GM10847 (cell line): ENCODE data around the gene TUBGCP4.

Experiments used
- POLR2A ChIP-seq: IDR thresholded peaks from 2 replicates; pipeline ENCODE4 v1.6.1; 2011; ENCODE audit not compliant: insufficient read length; ENCODE audit errors: extremely low read depth

The TUBGCP4 gene

DNA sequence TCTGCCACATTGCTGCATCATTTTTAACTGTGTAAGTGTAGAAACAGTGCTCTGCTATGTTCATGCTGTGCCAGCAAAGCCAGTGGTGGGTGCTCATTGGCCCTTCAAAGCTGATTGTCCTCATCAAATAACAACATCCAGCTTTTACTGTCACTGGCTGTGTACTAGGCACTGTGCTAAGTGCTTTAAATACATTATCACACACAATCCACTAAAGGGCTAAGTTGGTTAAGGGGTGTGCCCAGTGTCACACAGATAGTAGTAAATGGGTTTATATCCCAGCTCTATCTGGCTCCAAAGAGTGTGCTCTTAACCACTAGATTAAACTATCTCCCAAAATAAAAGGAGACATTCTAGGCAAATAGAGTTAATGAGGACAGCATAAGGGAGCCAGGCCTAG, 7.7 kb downstream of the TUBGCP4 start:
- no peak for TF ChIP-seq POLR2A

- no peak for TF ChIP-seq POLR2A
Measured at GRCh38 chr15:43382310-43382709, 11.4 kb downstream of the TUBGCP4 start.

DNA sequence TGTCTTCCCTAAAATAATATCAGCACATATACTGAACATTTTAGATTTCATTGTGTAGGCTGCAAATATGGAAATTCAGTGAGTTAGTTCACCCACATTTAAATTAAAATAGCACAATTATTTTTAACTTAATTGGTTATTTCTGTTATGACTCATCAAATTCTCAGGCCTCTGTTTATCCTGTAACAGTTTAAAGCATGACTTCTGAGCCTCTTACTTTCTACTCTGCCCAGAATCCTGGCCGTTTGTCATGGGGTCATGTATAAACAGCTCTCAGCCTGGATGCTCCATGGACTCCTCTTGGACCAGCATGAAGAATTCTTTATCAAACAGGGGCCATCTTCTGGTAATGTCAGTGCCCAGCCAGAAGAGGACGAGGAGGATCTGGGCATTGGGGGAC, 12.2 kb downstream of the TUBGCP4 start:
- TF ChIP-seq POLR2A: no peak

DNA sequence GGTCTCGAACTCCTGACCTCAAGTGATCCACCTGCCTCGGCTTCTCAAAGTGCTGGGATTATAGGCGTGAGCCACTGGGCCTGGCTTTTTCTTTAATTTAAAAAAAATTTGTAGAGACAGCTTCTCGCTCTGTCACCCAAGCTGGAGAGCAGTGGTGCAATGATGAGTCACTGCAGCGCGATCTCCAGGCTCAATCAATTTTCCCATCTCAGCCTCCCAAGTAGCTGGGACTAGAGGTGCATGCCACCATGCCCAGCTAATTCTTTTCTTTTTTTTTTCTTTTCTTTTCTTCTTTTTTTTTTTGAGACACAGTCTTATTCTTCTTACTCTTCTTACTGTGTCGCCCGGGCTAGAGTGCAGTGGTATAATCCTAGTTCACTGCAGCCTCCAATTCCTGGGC, 19.8 kb downstream of the TUBGCP4 start:
- no peak for TF ChIP-seq POLR2A

GRCh38 chr15:43402255-43402654, 31.4 kb downstream of the TUBGCP4 start:
- TF ChIP-seq POLR2A: no peak

GRCh38 chr15:43403616-43404015, 32.7 kb downstream of the TUBGCP4 start:
- TF ChIP-seq POLR2A: no peak

DNA sequence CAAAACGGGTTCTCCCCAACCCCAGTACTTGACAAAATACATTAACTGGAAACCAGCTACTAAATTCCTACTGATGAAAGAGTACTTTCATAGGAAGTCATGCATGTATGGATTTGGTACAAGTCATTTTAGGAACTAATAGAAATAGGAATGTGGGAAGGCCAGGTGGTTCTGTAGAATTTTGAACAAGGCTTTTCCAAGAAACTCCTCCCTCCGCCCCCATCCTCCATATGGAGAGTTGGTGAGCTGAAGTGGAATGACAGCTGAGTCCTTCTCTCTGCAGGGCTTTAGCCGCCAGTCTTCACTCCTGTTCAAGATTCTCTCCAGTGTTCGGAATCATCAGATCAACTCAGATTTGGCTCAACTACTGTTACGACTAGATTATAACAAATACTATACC, 33.2 kb downstream of the TUBGCP4 start:
- no peak for TF ChIP-seq POLR2A

GRCh38 chr15:43406189-43406588, 35.3 kb downstream of the TUBGCP4 start:
- no peak for TF ChIP-seq POLR2A

- TF ChIP-seq POLR2A: no peak
Measured at GRCh38 chr15:43406808-43407207, 35.9 kb downstream of the TUBGCP4 start.

DNA sequence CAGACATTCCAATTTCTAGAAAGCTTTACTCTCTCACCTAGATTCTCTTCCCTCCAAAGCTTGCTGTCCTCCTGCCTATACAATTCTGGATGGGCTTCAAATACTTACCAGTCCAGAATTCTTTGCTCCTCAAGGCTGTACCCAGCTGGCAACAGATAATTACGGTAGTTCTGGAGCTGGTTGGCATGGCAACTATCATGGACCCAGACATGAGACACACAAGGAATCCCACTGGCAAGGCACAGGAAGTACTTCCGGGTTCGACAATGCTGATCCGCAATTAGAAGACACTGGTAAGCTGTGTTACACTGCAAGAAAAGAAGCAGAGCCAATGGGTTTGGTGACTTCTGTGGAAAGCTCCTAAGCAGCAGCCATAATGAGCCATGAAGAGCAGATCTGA, 37.9 kb downstream of the TUBGCP4 start:
- TF ChIP-seq POLR2A: no peak

DNA sequence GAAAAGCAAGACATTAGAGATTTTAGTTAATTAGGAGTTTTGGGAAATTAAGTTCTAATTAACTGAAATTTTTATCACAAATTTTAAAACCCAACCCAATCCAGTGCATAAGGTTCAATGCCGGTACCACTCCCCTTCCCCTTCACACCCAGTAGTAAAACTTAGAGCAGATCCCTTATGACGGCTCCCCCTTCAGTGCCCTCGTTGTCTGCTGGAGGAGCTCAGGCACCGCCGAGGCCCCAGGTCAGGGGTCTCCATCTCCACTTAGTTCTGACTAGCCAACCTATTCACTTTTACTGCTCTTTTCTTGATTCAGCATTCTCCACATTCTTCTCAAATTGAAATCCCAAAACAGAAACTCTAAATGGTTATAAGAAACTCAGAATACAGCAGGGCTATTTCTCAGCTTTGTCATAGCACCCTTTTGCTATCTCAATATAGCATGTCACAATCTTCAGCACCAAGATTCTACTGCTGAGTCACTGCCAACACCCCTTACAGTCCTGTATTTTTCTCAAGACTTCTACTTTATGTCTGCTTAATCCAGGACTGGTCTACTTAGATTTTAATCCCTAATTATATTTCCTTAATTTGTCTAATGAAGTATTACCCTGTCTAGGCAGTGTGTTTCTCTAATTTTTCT, 39.8 kb downstream of the TUBGCP4 start:
- no peak for TF ChIP-seq POLR2A

- no peak for TF ChIP-seq POLR2A
Measured at GRCh38 chr15:43412096-43412495, 41.2 kb downstream of the TUBGCP4 start.

GRCh38 chr15:43414196-43414595, 43.3 kb downstream of the TUBGCP4 start:
- no peak for TF ChIP-seq POLR2A

GRCh38 chr15:43420435-43420834, 49.5 kb downstream of the TUBGCP4 start:
- no peak for TF ChIP-seq POLR2A

- TF ChIP-seq POLR2A: no peak
Measured at GRCh38 chr15:43420876-43421275, 50.0 kb downstream of the TUBGCP4 start.

DNA sequence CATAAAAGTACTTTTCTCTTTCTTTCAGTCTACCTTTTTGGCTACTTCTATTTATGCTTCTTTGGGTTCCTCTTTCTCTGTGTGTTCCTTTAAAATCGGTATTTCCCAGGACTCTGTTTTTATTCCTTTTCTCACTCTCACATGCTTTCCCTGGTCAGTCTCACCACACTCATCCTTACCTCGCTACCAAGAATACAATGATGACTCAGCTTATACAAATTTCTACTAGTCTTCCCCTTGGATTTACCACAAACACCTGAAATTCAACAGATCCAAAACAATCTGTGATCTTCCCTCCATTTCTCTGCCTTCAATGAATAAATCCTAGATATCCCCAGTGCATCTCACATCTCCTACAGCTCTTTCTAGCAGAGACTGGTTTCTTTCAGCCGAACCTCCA, 52.9 kb downstream of the TUBGCP4 start:
- no peak for TF ChIP-seq POLR2A

GRCh38 chr15:43429687-43430086, 58.8 kb downstream of the TUBGCP4 start:
- TF ChIP-seq POLR2A: no peak

- no peak for TF ChIP-seq POLR2A
Measured at GRCh38 chr15:43433165-43433564, 62.3 kb downstream of the TUBGCP4 start.

DNA sequence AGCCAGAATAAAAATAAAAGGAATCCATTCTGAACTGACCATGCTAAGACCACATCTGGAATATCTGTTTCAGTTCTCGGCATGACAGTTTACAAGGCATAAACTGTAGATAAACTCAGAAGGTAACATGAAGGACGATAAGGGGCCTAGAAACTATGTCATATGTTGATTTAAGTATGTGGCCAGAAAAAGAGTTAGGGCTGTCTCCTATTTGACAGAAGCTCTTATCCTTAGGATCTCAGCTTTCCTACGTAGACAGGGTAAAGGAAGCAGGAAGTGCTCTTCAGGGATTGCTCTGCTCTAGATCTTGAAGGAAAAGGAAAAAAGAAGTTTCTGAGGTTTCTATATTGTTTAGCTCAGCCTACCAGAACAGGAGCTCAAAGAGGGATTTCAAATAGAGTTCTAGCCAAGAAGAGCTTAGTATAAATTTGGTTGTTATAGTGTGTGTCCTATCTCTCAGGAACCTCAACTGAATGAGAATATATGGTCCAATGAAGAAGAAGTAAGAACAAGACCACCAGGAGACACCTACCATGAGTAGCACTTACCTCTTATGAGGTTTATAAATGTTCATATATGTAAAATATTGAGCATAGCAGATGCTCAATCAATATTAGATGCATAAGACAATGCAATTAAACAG, 62.9 kb downstream of the TUBGCP4 start:
- TF ChIP-seq POLR2A: no peak
